Measurements from ENCODE around the gene SMC4.
A peak's percentile ranks its signal among the peaks of the same experiment; 100 is the strongest.
"Not testable (repeated sequence)": the region's sequence is repeated elsewhere in the genome, so short reads cannot be mapped to it uniquely, and the experiment has no call there.

SMC4 gene

GRCh38 chr3:160448845-160449635, 49.6 kb downstream of the SMC4 start:
- DNase-seq = no peak

DNA sequence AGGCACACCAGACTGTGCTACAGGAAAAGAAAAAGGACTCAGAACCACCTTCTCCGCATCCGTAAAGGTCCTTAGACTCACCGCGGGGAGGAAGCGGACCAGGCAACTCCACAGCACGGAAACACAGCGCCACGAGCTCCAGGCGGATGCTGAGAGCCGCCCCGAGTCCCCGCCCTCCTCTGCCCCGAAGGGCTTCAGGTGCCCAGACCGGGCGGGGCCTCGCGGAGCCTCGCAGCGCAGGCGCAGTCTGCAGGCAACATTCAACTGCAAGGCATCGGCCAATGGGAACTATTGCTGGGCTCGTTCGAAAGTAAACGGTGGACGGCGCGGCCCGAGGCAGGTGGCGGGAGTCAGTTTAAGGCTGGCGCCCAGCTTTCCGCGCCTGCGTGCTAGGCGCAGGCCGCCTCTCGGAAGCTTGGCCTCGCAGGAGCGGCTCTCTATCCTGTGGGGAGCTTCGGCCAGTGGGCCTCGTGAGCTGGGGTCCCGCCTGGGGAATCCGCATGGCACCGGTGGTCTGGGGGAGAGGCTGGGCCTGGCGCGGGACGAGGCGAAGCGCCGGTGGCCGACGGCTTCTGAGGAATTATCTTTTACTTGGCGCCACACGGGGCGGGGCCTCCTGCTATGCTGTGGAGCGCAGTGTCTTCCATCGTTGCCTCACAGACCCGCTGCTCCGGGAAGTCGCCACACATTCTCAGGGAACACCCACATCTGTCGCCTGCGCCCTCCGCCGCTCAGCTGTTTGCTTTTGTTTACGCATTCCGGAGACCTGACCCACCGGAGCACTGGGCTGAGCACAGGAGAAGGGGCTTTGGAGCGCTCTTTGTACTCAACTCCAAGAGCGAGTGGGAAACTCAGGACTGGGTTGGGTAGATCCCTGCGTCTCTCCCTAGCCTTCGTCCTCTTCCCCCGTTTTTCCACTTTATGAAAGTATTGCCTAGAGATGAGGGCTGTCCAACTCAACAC, 50.5 kb downstream of the SMC4 start, which contains the start of gene TRIM59:
TSS of gene TRIM59 (minus strand) at position 151 of the 963 bp plus-strand sequence. CDS start 10,603 bp downstream, outside the sequence.
- peak; percentile 13 for DNase-seq

DNA sequence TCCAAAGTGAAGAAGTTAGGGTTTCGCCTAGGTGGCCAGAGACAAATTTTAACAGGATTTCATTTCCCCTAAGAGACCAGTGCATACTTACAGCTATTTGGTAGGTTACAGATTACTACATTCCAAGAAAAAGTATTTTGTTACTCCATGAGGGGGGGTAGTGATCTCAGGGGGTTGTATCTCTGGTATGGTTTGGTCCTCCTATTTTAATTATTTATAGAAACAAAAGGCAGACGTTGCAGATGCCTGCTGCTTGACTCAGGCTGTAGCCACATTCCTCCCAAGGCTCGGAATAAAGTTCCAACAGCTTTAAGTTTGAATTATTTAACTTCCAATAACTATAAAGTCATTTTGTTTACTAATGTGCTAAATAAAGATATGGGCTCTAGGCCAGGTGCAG, 51.4 kb downstream of the SMC4 start:
- no peak for DNase-seq

GRCh38 chr3:160451602-160452001, 52.2 kb downstream of the SMC4 start:
- DNase-seq = no peak

- not testable (repeated sequence) for DNase-seq
These were observed 52.8 kb downstream of the SMC4 start for GRCh38 chr3:160452251-160452650.

DNA sequence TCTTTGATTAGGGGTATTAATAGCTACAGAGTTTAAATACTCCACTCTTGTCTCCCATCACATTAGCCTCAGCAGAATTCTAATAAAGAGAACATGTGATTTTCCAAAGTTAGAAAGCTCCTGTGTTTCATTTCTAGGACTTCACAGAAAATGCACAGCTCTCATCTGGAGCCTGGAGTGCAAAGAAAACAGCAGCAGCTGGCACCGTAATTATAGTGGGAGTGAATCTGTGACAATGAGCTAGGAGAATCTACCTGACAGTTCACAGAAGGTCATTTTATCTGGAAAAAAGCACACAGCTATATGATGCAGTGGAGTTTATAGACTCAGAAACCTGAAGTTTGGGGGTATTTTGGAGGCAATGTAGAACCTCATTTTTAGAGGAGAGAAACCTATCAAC, 55.5 kb downstream of the SMC4 start:
- DNase-seq = no peak

DNA sequence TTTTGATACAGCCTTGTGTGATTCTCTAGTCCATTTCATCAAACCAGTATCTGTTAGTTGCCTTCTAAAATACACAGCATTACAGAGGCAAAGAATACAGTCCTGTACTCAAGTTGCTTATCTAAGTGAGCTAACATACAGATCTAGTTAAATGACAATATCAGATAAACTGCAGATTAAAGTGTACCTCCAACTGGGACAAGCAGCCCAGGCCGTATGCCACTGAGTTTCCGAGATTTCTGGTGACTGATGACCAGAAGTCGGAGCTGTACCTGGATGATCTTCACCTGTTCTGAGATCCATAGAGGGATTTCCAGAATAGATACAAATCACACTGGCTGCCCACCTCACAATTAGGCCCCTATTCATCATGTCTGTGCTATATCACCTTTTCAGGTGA, 56.4 kb downstream of the SMC4 start:
- no peak for DNase-seq

GRCh38 chr3:160458151-160458550, 58.7 kb downstream of the SMC4 start:
- no peak for DNase-seq

DNA sequence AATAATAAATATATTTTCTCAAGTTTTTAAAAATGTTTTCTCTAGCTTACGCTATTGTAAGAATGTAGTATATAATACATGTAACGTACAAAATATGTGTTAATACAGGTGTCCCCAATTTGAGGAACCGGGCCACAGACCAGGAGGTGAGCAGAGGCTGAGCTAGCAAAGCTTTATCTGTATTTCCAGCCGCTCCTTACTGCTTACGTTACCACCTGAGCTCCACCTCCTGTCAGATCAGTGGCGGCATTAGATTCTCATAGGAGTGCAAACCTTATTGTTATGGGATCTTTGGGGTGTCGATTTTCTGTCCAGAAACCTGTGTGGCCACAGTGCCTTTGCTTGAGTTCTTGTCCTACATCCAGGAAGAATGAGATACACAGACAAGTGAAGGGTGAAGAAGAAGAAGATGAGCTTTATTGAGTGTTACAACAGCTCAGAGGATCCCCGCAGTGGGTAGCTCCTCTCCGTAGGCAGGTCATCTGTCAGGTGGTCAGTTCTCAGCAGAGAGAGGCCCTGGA, 60.1 kb downstream of the SMC4 start:
- no peak for DNase-seq

DNA sequence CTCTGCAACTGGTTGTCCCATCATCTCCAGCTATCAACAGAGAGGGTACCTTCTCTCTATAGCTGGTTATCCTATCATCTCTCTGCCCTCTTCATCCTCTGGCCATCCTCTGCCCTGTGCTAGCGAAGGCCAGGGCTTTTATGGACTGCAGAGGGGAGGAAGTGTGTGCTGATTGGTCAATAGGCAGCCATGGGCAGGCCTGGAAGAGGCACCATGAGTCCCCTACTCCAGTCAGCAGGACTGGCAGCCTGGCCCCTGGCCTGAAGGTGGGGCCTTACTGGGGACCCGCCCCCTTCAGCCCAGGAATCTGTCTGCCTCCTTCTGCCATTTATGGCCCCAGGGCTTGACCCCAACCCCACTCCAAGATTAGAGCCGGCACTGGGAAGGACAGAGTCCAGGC, 60.6 kb downstream of the SMC4 start:
- no peak for DNase-seq

- DNase-seq = no peak
These were observed 64.9 kb downstream of the SMC4 start for GRCh38 chr3:160464321-160464720.

DNA sequence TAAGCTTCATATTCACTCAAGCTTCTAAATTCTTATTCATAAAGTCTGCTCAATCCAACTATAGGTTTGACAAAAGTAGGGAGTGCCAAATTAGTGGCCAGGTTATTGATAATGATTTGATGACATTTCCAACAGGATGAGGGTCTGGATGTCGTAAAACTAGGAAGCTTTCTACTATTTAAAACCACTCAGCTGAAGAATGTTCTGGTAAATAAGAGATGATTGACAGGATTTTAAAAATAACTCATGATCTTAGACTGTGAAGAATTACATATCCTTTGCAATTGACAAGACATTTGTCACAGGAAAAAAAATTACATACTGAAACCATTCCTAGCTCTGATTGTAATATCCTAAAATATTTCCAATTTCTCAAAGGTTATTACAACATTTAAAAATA, 65.5 kb downstream of the SMC4 start:
- no peak for DNase-seq

GRCh38 chr3:160470181-160470580, 70.7 kb downstream of the SMC4 start:
- no peak for DNase-seq

- DNase-seq = no peak
These were observed 72.4 kb downstream of the SMC4 start for GRCh38 chr3:160471892-160472291.

GRCh38 chr3:160472344-160472743, 72.9 kb downstream of the SMC4 start:
- no peak for DNase-seq

- DNase-seq = no peak
These were observed 73.8 kb downstream of the SMC4 start for GRCh38 chr3:160473221-160473620.

GRCh38 chr3:160473978-160474377, 74.5 kb downstream of the SMC4 start:
- no peak for DNase-seq

DNA sequence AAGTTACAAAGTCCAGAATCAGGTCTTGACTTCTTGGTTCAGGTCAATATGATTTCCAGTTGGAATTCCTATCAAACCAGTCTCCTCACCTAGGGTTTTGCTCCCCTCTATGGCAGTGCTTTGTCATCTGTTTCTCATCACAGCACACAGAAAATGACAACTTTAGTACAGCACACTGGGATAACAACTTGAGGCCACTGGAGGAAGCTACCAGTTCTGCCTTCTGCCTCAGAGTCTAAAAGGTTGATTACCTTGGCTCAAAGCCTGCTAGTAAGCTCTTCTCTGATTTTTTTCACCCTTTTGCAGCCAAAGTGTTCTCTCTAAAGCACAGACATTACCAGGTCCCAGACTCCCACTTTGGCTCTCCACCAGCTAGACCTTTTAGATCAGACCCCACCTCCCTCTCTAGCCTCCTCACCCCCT, 75.0 kb downstream of the SMC4 start:
- DNase-seq = no peak

GRCh38 chr3:160475153-160475552, 75.7 kb downstream of the SMC4 start:
- no peak for DNase-seq

- DNase-seq = no peak
These were observed 76.4 kb downstream of the SMC4 start for GRCh38 chr3:160475884-160476283.

GRCh38 chr3:160477750-160478149, 78.3 kb downstream of the SMC4 start:
- no peak for DNase-seq

DNA sequence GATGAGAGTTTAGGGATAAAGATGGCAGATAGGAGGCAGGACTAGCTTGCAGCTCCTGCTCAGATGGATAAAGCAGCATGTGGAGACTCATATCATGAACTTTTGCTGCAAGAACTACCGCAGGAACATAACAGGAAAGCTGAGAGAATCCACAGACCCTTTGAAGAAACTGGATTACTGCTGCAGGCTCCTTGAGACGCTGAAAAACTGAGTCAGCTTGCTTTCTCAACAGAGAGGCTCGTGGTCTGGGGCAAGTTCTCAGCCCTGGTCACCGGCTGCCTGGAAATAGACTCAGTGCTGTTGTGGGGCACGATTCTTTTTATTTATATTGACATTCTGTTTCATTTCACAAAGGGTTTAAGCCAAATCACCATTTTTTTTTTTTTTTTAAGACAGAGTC, 78.9 kb downstream of the SMC4 start:
- DNase-seq = no peak

GRCh38 chr3:160479376-160479775, 79.9 kb downstream of the SMC4 start:
- DNase-seq = no peak

GRCh38 chr3:160480931-160481330, 81.5 kb downstream of the SMC4 start:
- DNase-seq = no peak

Data from cortex of kidney (tissue), 1 donor.